ENCODE measurements around the gene ANKS1A. TPM values are rescaled to one million over a fixed set of nuclear protein-coding genes. Genes with fewer than 3 reads are reported as not detected.

The ANKS1A gene
- total RNA-seq, 1 experiment from 2014 or later, result 24.0 TPM

DNA sequence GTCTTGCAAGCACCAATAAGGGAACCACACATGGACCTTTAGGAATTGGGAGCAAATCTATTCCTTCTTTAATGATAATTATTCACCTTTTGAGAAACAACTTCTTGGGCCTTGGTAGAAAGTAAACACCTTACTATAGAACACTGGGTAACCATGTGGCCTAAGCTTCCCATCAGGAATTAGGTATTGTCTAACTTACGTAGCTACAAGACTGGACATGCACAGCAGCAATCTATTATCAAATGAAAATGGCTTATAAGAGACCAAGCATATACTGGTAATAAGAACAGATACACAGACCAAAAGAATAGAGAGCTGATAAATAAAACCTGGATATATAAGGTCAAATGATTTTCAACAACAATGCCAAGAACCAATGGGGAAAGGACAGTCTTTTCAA is 235.3 kb downstream of the ANKS1A start:
- H3K4me1 ChIP-seq, result no peaks in the 10 kb centered on the region
- TF ChIP-seq, protein P1, sequence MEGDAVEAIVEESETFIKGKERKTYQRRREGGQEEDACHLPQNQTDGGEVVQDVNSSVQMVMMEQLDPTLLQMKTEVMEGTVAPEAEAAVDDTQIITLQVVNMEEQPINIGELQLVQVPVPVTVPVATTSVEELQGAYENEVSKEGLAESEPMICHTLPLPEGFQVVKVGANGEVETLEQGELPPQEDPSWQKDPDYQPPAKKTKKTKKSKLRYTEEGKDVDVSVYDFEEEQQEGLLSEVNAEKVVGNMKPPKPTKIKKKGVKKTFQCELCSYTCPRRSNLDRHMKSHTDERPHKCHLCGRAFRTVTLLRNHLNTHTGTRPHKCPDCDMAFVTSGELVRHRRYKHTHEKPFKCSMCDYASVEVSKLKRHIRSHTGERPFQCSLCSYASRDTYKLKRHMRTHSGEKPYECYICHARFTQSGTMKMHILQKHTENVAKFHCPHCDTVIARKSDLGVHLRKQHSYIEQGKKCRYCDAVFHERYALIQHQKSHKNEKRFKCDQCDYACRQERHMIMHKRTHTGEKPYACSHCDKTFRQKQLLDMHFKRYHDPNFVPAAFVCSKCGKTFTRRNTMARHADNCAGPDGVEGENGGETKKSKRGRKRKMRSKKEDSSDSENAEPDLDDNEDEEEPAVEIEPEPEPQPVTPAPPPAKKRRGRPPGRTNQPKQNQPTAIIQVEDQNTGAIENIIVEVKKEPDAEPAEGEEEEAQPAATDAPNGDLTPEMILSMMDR (IDR thresholded peaks at IDR 0.05; ENCODE audit: insufficient read depth in 1 of 2, low read depth in 1 of 2, low read length in 1 of 2, severe bottlenecking in 1 of 2, unreplicated experiment in 1 of 2), result no peak
- no peaks in the 10 kb centered on the region for H3K36me3 Mint-ChIP-seq (ENCODE audit: insufficient read depth, unreplicated experiment)
- H3K4me3 ChIP-seq (ENCODE audit: low read depth, low read length), result no peak overlapping the region
- no peaks in the 10 kb centered on the region; the same call in 1 of the 2 replicates for H3K27me3 ChIP-seq (replicated peaks; ENCODE audit: control insufficient read depth, insufficient read depth, low read length)
- no peaks in the 10 kb centered on the region for H3K4me1 Mint-ChIP-seq (ENCODE audit: low read depth, unreplicated experiment)
- ChIA-PET CTCF (no interaction called here), POLR2A (no interaction called here)
- intact Hi-C loops (cut with micrococcal nuclease; ENCODE audit: unreplicated experiment), result no loop called here
- no peak overlapping the region for H3K4me3 Mint-ChIP-seq (ENCODE audit: unreplicated experiment)
- H3K36me3 ChIP-seq (ENCODE audit: control insufficient read depth, insufficient read depth, low read length), result no peaks in the 10 kb centered on the region
- H3K27me3 Mint-ChIP-seq (ENCODE audit: insufficient read depth, unreplicated experiment), result no peaks in the 10 kb centered on the region
- no peaks in the 10 kb centered on the region for H3K9me3 ChIP-seq
- H3K27ac Mint-ChIP-seq (ENCODE audit: unreplicated experiment), result no peak overlapping the region
- no peaks in the 10 kb centered on the region for H3K9me3 Mint-ChIP-seq (ENCODE audit: unreplicated experiment)
- BruUV-seq (replicated peaks), result no TSS peak
- no peak for DNase-seq

DNA sequence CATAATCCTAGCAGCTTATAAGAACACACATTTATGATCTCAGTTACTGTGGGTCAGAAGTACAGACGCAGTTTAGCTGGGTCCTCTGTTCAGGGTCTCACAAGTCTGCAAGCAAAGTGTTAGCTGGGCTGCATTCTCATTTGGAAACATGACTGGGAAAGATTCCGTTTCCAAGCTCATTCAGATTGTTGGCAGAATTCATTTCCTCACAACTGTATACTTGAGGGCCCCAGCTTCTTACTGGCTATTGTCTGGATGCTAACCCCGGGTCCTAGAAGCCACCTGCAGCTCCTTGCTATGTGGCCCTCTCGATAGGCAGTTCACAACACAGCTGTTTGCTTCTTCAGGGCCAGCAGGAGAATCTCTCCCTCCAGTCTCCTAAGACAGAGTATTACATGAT is 239.0 kb downstream of the ANKS1A start:
- Histone ChIP-seq H3K27me3 (replicated peaks; ENCODE audit: control insufficient read depth, insufficient read depth, low read length) (no peaks in the 10 kb centered on the region; the same call in 1 of the 2 replicates), H3K9me3 (no peaks in the 10 kb centered on the region), H3K4me1 (no peaks in the 10 kb centered on the region), H3K4me3 (ENCODE audit: low read depth, low read length) (no peak overlapping the region), H3K36me3 (ENCODE audit: control insufficient read depth, insufficient read depth, low read length) (no peaks in the 10 kb centered on the region)
- Mint-ChIP-seq H3K4me3 (ENCODE audit: unreplicated experiment) (no peak overlapping the region), H3K27me3 (ENCODE audit: insufficient read depth, unreplicated experiment) (no peaks in the 10 kb centered on the region), H3K9me3 (ENCODE audit: unreplicated experiment) (no peaks in the 10 kb centered on the region), H3K27ac (ENCODE audit: unreplicated experiment) (no peak overlapping the region), H3K4me1 (ENCODE audit: low read depth, unreplicated experiment) (no peaks in the 10 kb centered on the region), H3K36me3 (ENCODE audit: insufficient read depth, unreplicated experiment) (no peaks in the 10 kb centered on the region)
- ChIA-PET POLR2A (no interaction called here), CTCF (interaction anchor here (1.0 to 1.3 kb wide), 2 partner anchors 113 to 141 kb away, joined by 3 read pairs; no protein-coding TSS in a partner anchor)
- no peak for DNase-seq
- TF ChIP-seq, protein P1 (IDR thresholded peaks at IDR 0.05; ENCODE audit: insufficient read depth in 1 of 2, low read depth in 1 of 2, low read length in 1 of 2, severe bottlenecking in 1 of 2, unreplicated experiment in 1 of 2), result no peak
- BruUV-seq (replicated peaks), result no TSS peak
- intact Hi-C loops (cut with micrococcal nuclease; ENCODE audit: unreplicated experiment), result no loop called here

GRCh38 chr6:35128496-35128895 is 239.4 kb downstream of the ANKS1A start:
- TF ChIP-seq, protein P1 (IDR thresholded peaks at IDR 0.05; ENCODE audit: insufficient read depth in 1 of 2, low read depth in 1 of 2, low read length in 1 of 2, severe bottlenecking in 1 of 2, unreplicated experiment in 1 of 2), result no peak
- Histone ChIP-seq H3K4me3 (ENCODE audit: low read depth, low read length) (no peak overlapping the region), H3K9me3 (no peaks in the 10 kb centered on the region), H3K27me3 (replicated peaks; ENCODE audit: control insufficient read depth, insufficient read depth, low read length) (no peaks in the 10 kb centered on the region; the same call in 1 of the 2 replicates), H3K36me3 (ENCODE audit: control insufficient read depth, insufficient read depth, low read length) (no peaks in the 10 kb centered on the region), H3K4me1 (no peaks in the 10 kb centered on the region)
- intact Hi-C loops (cut with micrococcal nuclease; ENCODE audit: unreplicated experiment), result no loop called here
- CTCF ChIA-PET, result interaction anchor here (1.3 kb wide), 1 partner anchor 142 kb away, joined by 3 read pairs; no protein-coding TSS in a partner anchor
- no peaks in the 10 kb centered on the region for H3K36me3 Mint-ChIP-seq (ENCODE audit: insufficient read depth, unreplicated experiment)
- H3K27me3 Mint-ChIP-seq (ENCODE audit: insufficient read depth, unreplicated experiment), result no peaks in the 10 kb centered on the region
- no peak overlapping the region for H3K27ac Mint-ChIP-seq (ENCODE audit: unreplicated experiment)
- no peak overlapping the region for H3K4me3 Mint-ChIP-seq (ENCODE audit: unreplicated experiment)
- BruUV-seq (replicated peaks), result no TSS peak
- POLR2A ChIA-PET, result no interaction called here
- no peak for DNase-seq
- H3K4me1 Mint-ChIP-seq (ENCODE audit: low read depth, unreplicated experiment), result no peaks in the 10 kb centered on the region
- H3K9me3 Mint-ChIP-seq (ENCODE audit: unreplicated experiment), result no peaks in the 10 kb centered on the region
